GM23248 (cell line): ENCODE measurements around the gene FOXN3.

ENCODE experiments used
- EZH2 ChIP-seq: fragments of 200-600 bp; sonication (generic); IDR thresholded peaks from 2 replicates; pipeline ENCODE4 v1.6.1; 2018; ENCODE audit warnings: antibody characterized with exemption, mild to moderate bottlenecking; ENCODE audit not compliant: insufficient read depth, poor library complexity, severe bottlenecking
- EZH2phosphoT487 ChIP-seq: fragments of 200-600 bp; sonication (generic); IDR thresholded peaks from 2 replicates; pipeline ENCODE4 v1.6.1; 2018; ENCODE audit warnings: antibody characterized with exemption, moderate library complexity, mild to moderate bottlenecking, low read depth; ENCODE audit not compliant: insufficient read depth

- no peak for TF ChIP-seq EZH2phosphoT487
- no peak for TF ChIP-seq EZH2
Measured at GRCh38 chr14:89325299-89325883, 91.6 kb downstream of the FOXN3 start.
